Occipital lobe (tissue), 2 donors: ENCODE results near the gene FAM72C. TPM values are rescaled to one million over a fixed set of nuclear protein-coding genes. Genes with fewer than 3 reads are reported as not detected.

ENCODE experiments used
- small RNA-seq: library from RNA; depleted of rRNA; stranded (forward); fragments of <200 nt; gene quantifications from one replicate; pipeline ENCODE3, GENCODE V24; 2014
- total RNA-seq: library from RNA; depleted of rRNA; stranded (reverse); fragments of >200 nt; gene quantifications from one replicate; pipeline ENCODE4 v1.2.3, GENCODE V29; 2014

Gene FAM72C
- total RNA-seq, 1 donor from 2014 or later, result 0.16 TPM

Small RNAs within 50 kb of the gene (small RNA-seq; reads per million reads assigned to genes)
- gene HIST2H3PS2, result not detected
